Caki2 (cell line): ENCODE measurements around the gene PLEKHG4B. TPM values are rescaled to one million over a fixed set of nuclear protein-coding genes. Genes with fewer than 3 reads are reported as not detected.
"Not testable (repeated sequence)": the region's sequence is repeated elsewhere in the genome, so short reads cannot be mapped to it uniquely, and the experiment has no call there.

ENCODE experiments used
- DNase-seq: peaks from one replicate; pipeline ENCODE4 v3.0.0-alpha.2; 2015; ENCODE audit warnings: low read depth
- in situ Hi-C: cut with HindIII; loops from 2 replicates; pipeline ENCODE4 v1.10.0; 2016; ENCODE audit warnings: low sequenced_read_pairs, low pct_unique_long_range_greater_than_20kb, mixed read lengths
- total RNA-seq: library from RNA; depleted of rRNA; stranded (reverse); fragments of >200 nt; shearing (Covaris generic); gene quantifications from 2 replicates; pipeline ENCODE4 v1.2.3, GENCODE V29; 2014; ENCODE audit warnings: low replicate concordance

The PLEKHG4B gene
- total RNA-seq, 1 experiment from 2014 or later = not detected

- in situ Hi-C loops = no loop called here
- DNase-seq = no peak
Measured at GRCh38 chr5:199197-199949, 107.4 kb downstream of the PLEKHG4B start.

- in situ Hi-C loops = no loop called here
- DNase-seq = no peak
Measured at GRCh38 chr5:199950-200645, 108.1 kb downstream of the PLEKHG4B start.

GRCh38 chr5:200985-201384 is 109.0 kb downstream of the PLEKHG4B start:
- in situ Hi-C loops = no loop called here
- no peak for DNase-seq

GRCh38 chr5:201672-202071 is 109.7 kb downstream of the PLEKHG4B start:
- DNase-seq = no peak
- in situ Hi-C loops = no loop called here

- in situ Hi-C loops = no loop called here
- no peak for DNase-seq
Measured at GRCh38 chr5:203246-203930, 111.4 kb downstream of the PLEKHG4B start.

- no peak for DNase-seq
- in situ Hi-C loops = no loop called here
Measured at GRCh38 chr5:204001-204400, 112.0 kb downstream of the PLEKHG4B start.

- no peak for DNase-seq
- in situ Hi-C loops = no loop called here
Measured at GRCh38 chr5:204462-204861, 112.5 kb downstream of the PLEKHG4B start.

GRCh38 chr5:204966-205670 is 113.2 kb downstream of the PLEKHG4B start:
- DNase-seq = no peak
- in situ Hi-C loops = no loop called here

GRCh38 chr5:206406-206805 is 114.4 kb downstream of the PLEKHG4B start:
- in situ Hi-C loops = no loop called here
- no peak for DNase-seq

- in situ Hi-C loops = no loop called here
- DNase-seq = no peak
Measured at GRCh38 chr5:206927-207536, 115.1 kb downstream of the PLEKHG4B start.

GRCh38 chr5:207599-207998 is 115.6 kb downstream of the PLEKHG4B start:
- no peak for DNase-seq
- in situ Hi-C loops = no loop called here

- in situ Hi-C loops = no loop called here
- DNase-seq = no peak
Measured at GRCh38 chr5:208449-209114, 116.6 kb downstream of the PLEKHG4B start.

GRCh38 chr5:213803-214395 is 121.9 kb downstream of the PLEKHG4B start:
- no peak for DNase-seq
- in situ Hi-C loops = no loop called here

GRCh38 chr5:215256-215655 is 123.3 kb downstream of the PLEKHG4B start:
- in situ Hi-C loops = not testable (repeated sequence)
- peak; percentile 45 for DNase-seq

GRCh38 chr5:216076-216475 is 124.1 kb downstream of the PLEKHG4B start:
- DNase-seq, in situ Hi-C loops: not testable (repeated sequence)

GRCh38 chr5:217494-218456 is 125.8 kb downstream of the PLEKHG4B start, which contains the start of the genes CCDC127 and SDHA:
TSS of gene CCDC127 (minus strand) at chr5:218153. CDS start at chr5:216849, 1,304 bp downstream.
TSS of gene SDHA (plus strand) at chr5:218320. CDS start at chr5:218356, 36 bp downstream.
- in situ Hi-C loops = not testable (repeated sequence)

More at GRCh38 chr5:217494-218456, 125.8 kb downstream of the PLEKHG4B start, which contains the start of the genes CCDC127 and SDHA:
- DNase-seq = peak; percentile 87
